ENCODE data around the gene NPAS3. TPM values are rescaled to one million over a fixed set of nuclear protein-coding genes. Genes with fewer than 3 reads are reported as not detected.

NPAS3 gene
- total and polyA plus RNA-seq, 4 experiments from 2014 or later: not detected

DNA sequence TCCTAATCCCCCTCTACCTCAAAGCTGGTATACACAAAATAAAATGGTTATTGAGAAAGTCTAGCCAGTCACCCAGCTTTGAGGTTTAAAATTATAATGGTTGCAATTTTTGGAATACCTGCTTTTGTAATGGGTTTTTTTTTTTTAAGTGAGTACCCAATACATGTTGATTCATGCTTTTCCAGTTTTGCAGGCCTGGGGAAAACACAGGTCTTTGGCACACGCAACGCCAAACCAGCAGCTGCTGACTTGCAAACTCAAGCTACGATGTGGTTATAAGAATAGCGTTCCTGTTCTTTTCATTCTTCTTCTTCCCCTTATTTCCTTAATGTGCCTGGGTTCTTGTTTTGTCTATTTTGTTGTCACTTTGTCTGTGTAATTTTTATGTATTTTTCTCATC is 779.2 kb downstream of the NPAS3 start:
- H3K4me1 ChIP-seq (ENCODE audit: insufficient read depth, low read length): no peaks in the 10 kb centered on the region
- H3K27me3 ChIP-seq (ENCODE audit: insufficient read depth, low read length): no peaks in the 10 kb centered on the region
- Mint-ChIP-seq H3K4me3 (no peak overlapping the region), H3K36me3 (no peaks in the 10 kb centered on the region), H3K4me1 (no peaks in the 10 kb centered on the region), H3K9me3 (peaks cover 0 to 6% (median 0%) of the 10 kb centered on the region in 8 donors), H3K27me3 (no peaks in the 10 kb centered on the region), H3K27ac (no peak overlapping the region)
- intact Hi-C loops (cut with micrococcal nuclease): no loop called here
- DNase-seq: no peak
- POLR2A ChIA-PET (ENCODE audit: partially characterized antibody): no interaction called here
- no peaks in the 10 kb centered on the region for H3K9me3 ChIP-seq (ENCODE audit: control insufficient read depth in 1 of 2, low read length in 2 of 2)
- H3K36me3 ChIP-seq (ENCODE audit: insufficient read depth, low read length): no peaks in the 10 kb centered on the region
- CTCF ChIA-PET (ENCODE audit: partially characterized antibody): no interaction called here
- no peak overlapping the region for H3K27ac ChIP-seq (ENCODE audit: low read depth, low read length)
- H3K4me3 ChIP-seq (ENCODE audit: low read length in 2 of 2): no peak overlapping the region

DNA sequence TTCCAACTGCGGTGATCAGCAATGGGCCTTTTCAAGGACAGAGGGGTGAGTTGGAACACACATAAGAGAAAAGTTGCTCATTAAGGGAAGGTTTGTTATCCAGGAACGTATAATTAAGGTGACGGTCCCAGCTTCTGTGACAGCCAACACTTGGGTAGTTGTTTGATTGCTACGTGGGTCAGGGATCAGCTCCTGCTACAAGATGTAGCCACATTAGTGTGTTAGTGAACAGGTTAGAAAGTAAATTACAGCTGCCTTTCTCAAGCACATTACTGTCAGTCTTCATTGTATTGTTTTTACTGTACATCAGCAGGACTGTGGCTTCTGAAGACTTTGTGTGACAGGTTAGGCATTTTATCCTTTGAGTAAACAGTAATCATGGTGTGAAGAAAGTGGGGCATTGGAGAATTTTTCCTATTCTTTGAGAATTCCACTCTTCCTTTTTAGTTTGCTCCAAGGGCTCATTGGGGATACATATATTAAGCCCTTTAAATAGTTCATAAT is 781.7 kb downstream of the NPAS3 start:
- DNase-seq: no peak
- intact Hi-C loops (cut with micrococcal nuclease): no loop called here
- Mint-ChIP-seq H3K27ac (no peak overlapping the region), H3K27me3 (peaks cover 0 to 2% of the 10 kb centered on the region in 2 donors), H3K9me3 (peaks cover 0 to 6% (median 0%) of the 10 kb centered on the region in 8 donors), H3K4me3 (no peak overlapping the region), H3K4me1 (no peaks in the 10 kb centered on the region), H3K36me3 (no peaks in the 10 kb centered on the region)
- Histone ChIP-seq H3K27me3 (ENCODE audit: insufficient read depth, low read length) (no peaks in the 10 kb centered on the region), H3K4me3 (ENCODE audit: low read length in 2 of 2) (no peak overlapping the region), H3K27ac (ENCODE audit: low read depth, low read length) (no peak overlapping the region), H3K4me1 (ENCODE audit: insufficient read depth, low read length) (no peaks in the 10 kb centered on the region), H3K36me3 (ENCODE audit: insufficient read depth, low read length) (no peaks in the 10 kb centered on the region), H3K9me3 (ENCODE audit: control insufficient read depth in 1 of 2, low read length in 2 of 2) (no peaks in the 10 kb centered on the region)
- ChIA-PET CTCF (ENCODE audit: partially characterized antibody) (no interaction called here), POLR2A (ENCODE audit: partially characterized antibody) (no interaction called here)

DNA sequence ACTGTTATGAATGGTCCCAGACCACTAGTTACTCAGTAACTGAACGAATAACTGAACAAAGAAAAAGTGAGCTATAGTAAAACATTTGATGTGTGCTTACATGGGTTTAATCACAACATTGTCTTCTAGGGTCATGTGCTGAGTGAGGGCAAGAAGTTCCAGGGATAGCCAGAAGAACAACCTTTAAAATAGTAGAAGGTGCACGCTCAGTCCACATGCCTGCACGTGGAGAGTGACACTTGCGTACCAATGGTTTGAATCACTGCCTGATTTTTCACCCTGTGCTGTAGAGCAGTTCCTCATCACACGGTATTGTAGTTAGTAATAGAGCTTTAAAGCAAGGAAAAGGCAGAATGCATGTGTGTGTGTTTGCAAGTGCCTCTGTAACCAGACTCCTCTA is 788.0 kb downstream of the NPAS3 start:
- H3K27me3 ChIP-seq (ENCODE audit: insufficient read depth, low read length): no peaks in the 10 kb centered on the region
- Mint-ChIP-seq H3K9me3 (peaks cover 0 to 3% (median 0%) of the 10 kb centered on the region in 8 donors), H3K36me3 (no peaks in the 10 kb centered on the region), H3K27me3 (peaks cover 0 to 2% of the 10 kb centered on the region in 2 donors), H3K4me3 (no peak overlapping the region), H3K4me1 (no peaks in the 10 kb centered on the region), H3K27ac (no peak overlapping the region)
- no peaks in the 10 kb centered on the region for H3K4me1 ChIP-seq (ENCODE audit: insufficient read depth, low read length)
- ChIA-PET CTCF (ENCODE audit: partially characterized antibody) (no interaction called here), POLR2A (ENCODE audit: partially characterized antibody) (no interaction called here)
- no peaks in the 10 kb centered on the region for H3K9me3 ChIP-seq (ENCODE audit: control insufficient read depth in 1 of 2, low read length in 2 of 2)
- intact Hi-C loops (cut with micrococcal nuclease): no loop called here
- no peak overlapping the region for H3K4me3 ChIP-seq (ENCODE audit: low read length in 2 of 2)
- H3K27ac ChIP-seq (ENCODE audit: low read depth, low read length): no peak overlapping the region
- no peak for DNase-seq
- no peaks in the 10 kb centered on the region for H3K36me3 ChIP-seq (ENCODE audit: insufficient read depth, low read length)

DNA sequence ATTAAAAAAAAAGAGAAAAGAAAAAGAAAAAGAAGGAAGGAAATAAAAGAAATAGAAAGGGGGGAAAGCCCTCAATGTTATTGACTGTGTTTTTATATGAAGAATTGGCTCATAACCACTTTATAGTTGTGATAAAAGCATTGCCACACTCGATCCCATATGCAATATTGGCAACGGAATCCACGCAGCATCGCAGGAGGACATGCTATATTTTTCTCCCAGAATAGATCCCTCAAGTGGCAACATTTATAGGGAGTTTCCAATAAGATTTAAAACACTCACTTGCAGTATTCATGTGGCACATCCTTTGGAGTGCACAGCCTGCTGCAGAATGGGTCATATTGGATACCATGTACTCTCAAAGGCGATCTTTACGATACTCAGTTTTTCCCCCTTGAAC is 788.9 kb downstream of the NPAS3 start:
- Histone ChIP-seq H3K36me3 (ENCODE audit: insufficient read depth, low read length) (no peaks in the 10 kb centered on the region), H3K4me1 (ENCODE audit: insufficient read depth, low read length) (no peaks in the 10 kb centered on the region), H3K9me3 (ENCODE audit: control insufficient read depth in 1 of 2, low read length in 2 of 2) (no peaks in the 10 kb centered on the region), H3K27ac (ENCODE audit: low read depth, low read length) (no peak overlapping the region), H3K27me3 (ENCODE audit: insufficient read depth, low read length) (no peaks in the 10 kb centered on the region), H3K4me3 (ENCODE audit: low read length in 2 of 2) (no peak overlapping the region)
- peaks cover 2 to 4% of the 10 kb centered on the region in 2 donors for H3K27me3 Mint-ChIP-seq
- no peak overlapping the region for H3K27ac Mint-ChIP-seq
- H3K36me3 Mint-ChIP-seq: no peaks in the 10 kb centered on the region
- H3K4me3 Mint-ChIP-seq: no peak overlapping the region
- DNase-seq: no peak
- ChIA-PET POLR2A (ENCODE audit: partially characterized antibody) (no interaction called here), CTCF (ENCODE audit: partially characterized antibody) (no interaction called here)
- peaks cover 0 to 3% (median 0%) of the 10 kb centered on the region in 8 donors for H3K9me3 Mint-ChIP-seq
- intact Hi-C loops (cut with micrococcal nuclease): no loop called here
- H3K4me1 Mint-ChIP-seq: peaks cover 0 to 1% (median 0%) of the 10 kb centered on the region in 4 donors

DNA sequence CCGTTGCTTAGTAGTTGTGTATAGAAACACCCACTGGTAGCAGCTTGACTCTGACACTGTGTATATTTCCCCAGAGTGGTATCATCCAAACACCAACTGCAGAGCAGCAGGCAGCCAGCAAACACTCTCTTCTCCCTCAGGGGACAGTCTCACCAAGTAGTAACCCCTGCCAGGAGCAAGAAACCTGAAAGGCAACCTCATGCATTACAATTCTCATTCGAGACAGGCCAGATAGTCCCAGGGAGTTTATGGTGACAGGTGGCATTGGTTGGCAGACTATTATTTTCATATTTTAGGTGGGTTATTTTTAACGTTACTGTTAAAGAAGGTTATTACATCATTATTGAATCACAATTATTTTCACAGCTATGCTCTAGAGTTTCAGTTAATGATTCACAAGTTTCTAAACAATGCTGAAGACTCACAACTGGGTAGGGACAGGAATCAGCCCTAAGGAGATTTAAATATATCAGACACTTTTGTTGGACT is 789.4 kb downstream of the NPAS3 start:
- no peaks in the 10 kb centered on the region for H3K4me1 ChIP-seq (ENCODE audit: insufficient read depth, low read length)
- H3K9me3 Mint-ChIP-seq: peaks cover 0 to 3% (median 0%) of the 10 kb centered on the region in 8 donors
- no peaks in the 10 kb centered on the region for H3K9me3 ChIP-seq (ENCODE audit: control insufficient read depth in 1 of 2, low read length in 2 of 2)
- H3K4me1 Mint-ChIP-seq: peaks cover 0 to 1% (median 0%) of the 10 kb centered on the region in 4 donors
- no peaks in the 10 kb centered on the region for H3K36me3 ChIP-seq (ENCODE audit: insufficient read depth, low read length)
- ChIA-PET POLR2A (ENCODE audit: partially characterized antibody) (no interaction called here), CTCF (ENCODE audit: partially characterized antibody) (no interaction called here)
- intact Hi-C loops (cut with micrococcal nuclease): no loop called here
- no peak overlapping the region for H3K4me3 Mint-ChIP-seq
- H3K27me3 ChIP-seq (ENCODE audit: insufficient read depth, low read length): no peaks in the 10 kb centered on the region
- H3K27ac ChIP-seq (ENCODE audit: low read depth, low read length): no peak overlapping the region
- no peak for DNase-seq
- no peak overlapping the region for H3K4me3 ChIP-seq (ENCODE audit: low read length in 2 of 2)
- H3K27ac Mint-ChIP-seq: no peak overlapping the region
- no peaks in the 10 kb centered on the region for H3K36me3 Mint-ChIP-seq
- H3K27me3 Mint-ChIP-seq: peaks cover 2 to 3% of the 10 kb centered on the region in 2 donors

DNA sequence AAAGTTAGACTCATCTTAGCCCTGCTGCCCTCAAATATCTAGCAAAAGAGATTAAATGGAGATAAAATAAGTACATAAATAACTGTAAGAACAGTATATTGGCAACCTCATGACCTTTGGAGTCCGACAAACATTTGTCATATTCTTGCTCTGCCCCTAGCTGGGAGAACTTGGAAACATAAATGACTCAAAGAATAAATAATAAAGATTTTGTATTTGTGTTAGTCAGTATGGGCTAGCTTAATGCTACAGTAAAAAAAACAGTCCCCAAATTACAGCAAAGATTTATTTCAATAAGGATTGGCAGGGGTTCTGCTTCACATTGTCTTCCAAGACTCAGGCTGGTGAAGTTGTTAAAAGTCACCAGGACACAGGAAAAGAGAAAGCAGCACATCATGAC is 791.5 kb downstream of the NPAS3 start:
- Mint-ChIP-seq H3K4me3 (no peak overlapping the region), H3K4me1 (peaks cover 0 to 10% (median 6%) of the 10 kb centered on the region in 4 donors), H3K27ac (no peak overlapping the region), H3K36me3 (no peaks in the 10 kb centered on the region), H3K27me3 (peaks cover 2% of the 10 kb centered on the region in 2 donors), H3K9me3 (peaks cover 0 to 3% (median 0%) of the 10 kb centered on the region in 8 donors)
- ChIA-PET POLR2A (ENCODE audit: partially characterized antibody) (no interaction called here), CTCF (ENCODE audit: partially characterized antibody) (no interaction called here)
- H3K27ac ChIP-seq (ENCODE audit: low read depth, low read length): no peak overlapping the region
- no peaks in the 10 kb centered on the region for H3K36me3 ChIP-seq (ENCODE audit: insufficient read depth, low read length)
- no peak overlapping the region for H3K4me3 ChIP-seq (ENCODE audit: low read length in 2 of 2)
- intact Hi-C loops (cut with micrococcal nuclease): no loop called here
- no peak for DNase-seq
- no peaks in the 10 kb centered on the region for H3K9me3 ChIP-seq (ENCODE audit: control insufficient read depth in 1 of 2, low read length in 2 of 2)
- H3K4me1 ChIP-seq (ENCODE audit: insufficient read depth, low read length): no peaks in the 10 kb centered on the region
- no peaks in the 10 kb centered on the region for H3K27me3 ChIP-seq (ENCODE audit: insufficient read depth, low read length)

DNA sequence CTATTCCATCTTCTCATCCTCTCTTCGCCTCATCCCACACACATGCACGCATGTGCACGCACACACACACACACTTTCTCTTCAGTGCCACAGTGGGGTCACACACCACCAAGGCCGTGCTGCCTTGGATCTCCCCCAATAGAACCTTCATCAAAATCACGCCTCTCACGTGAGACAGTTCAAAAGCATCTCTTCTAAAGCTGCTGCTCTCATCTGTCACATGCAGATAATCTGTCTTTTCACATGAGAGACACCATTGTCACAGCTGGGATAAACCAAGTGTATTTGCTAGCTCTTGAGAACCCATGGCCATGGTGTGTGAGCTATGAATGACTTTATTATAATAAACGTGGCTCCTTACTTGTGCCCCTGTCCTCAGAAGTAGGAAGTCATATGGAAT is 793.5 kb downstream of the NPAS3 start:
- H3K27me3 Mint-ChIP-seq: peaks cover 2% of the 10 kb centered on the region in 2 donors
- H3K9me3 Mint-ChIP-seq: peaks cover 0 to 3% (median 0%) of the 10 kb centered on the region in 8 donors
- POLR2A ChIA-PET (ENCODE audit: partially characterized antibody): no interaction called here
- H3K27ac ChIP-seq (ENCODE audit: low read depth, low read length): no peak overlapping the region
- H3K9me3 ChIP-seq (ENCODE audit: control insufficient read depth in 1 of 2, low read length in 2 of 2): no peaks in the 10 kb centered on the region
- no peak overlapping the region for H3K4me3 ChIP-seq (ENCODE audit: low read length in 2 of 2)
- intact Hi-C loops (cut with micrococcal nuclease): no loop called here
- H3K27ac Mint-ChIP-seq: no peak overlapping the region
- no peaks in the 10 kb centered on the region for H3K36me3 ChIP-seq (ENCODE audit: insufficient read depth, low read length)
- H3K27me3 ChIP-seq (ENCODE audit: insufficient read depth, low read length): no peaks in the 10 kb centered on the region
- no peaks in the 10 kb centered on the region for H3K4me1 ChIP-seq (ENCODE audit: insufficient read depth, low read length)
- CTCF ChIA-PET (ENCODE audit: partially characterized antibody): no interaction called here
- DNase-seq: no peak
- H3K4me1 Mint-ChIP-seq: peaks cover 0 to 10% (median 6%) of the 10 kb centered on the region in 4 donors
- H3K36me3 Mint-ChIP-seq: no peaks in the 10 kb centered on the region
- H3K4me3 Mint-ChIP-seq: no peak overlapping the region

DNA sequence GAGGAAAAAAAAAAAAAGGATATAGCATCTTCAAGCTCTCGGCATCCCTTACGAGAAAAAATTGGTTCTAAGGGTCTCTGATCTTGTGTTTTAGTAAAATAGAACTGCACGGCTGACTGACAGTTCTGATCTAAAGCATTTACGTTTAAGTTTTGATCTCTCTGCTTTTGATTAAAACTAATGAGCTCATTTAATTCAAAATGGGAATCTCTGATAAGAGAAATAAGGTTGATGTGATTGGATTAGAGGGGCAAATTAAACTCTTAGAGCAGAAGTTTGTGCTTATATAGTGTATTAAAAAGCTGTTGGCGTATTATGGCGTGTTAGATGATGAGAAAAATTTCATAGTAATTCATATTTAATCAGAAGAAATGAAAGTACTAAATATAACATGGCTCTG is 794.6 kb downstream of the NPAS3 start:
- ChIA-PET POLR2A (ENCODE audit: partially characterized antibody) (no interaction called here), CTCF (ENCODE audit: partially characterized antibody) (no interaction called here)
- H3K27me3 Mint-ChIP-seq: peaks cover 2% of the 10 kb centered on the region in 2 donors
- Histone ChIP-seq H3K27me3 (ENCODE audit: insufficient read depth, low read length) (no peaks in the 10 kb centered on the region), H3K9me3 (ENCODE audit: control insufficient read depth in 1 of 2, low read length in 2 of 2) (no peaks in the 10 kb centered on the region), H3K36me3 (ENCODE audit: insufficient read depth, low read length) (no peaks in the 10 kb centered on the region), H3K4me1 (ENCODE audit: insufficient read depth, low read length) (no peaks in the 10 kb centered on the region), H3K4me3 (ENCODE audit: low read length in 2 of 2) (no peak overlapping the region), H3K27ac (ENCODE audit: low read depth, low read length) (no peak overlapping the region)
- no peak overlapping the region for H3K27ac Mint-ChIP-seq
- peaks cover 0 to 10% (median 6%) of the 10 kb centered on the region in 4 donors for H3K4me1 Mint-ChIP-seq
- intact Hi-C loops (cut with micrococcal nuclease): no loop called here
- no peak for DNase-seq
- H3K4me3 Mint-ChIP-seq: no peak overlapping the region
- no peaks in the 10 kb centered on the region for H3K36me3 Mint-ChIP-seq
- peaks cover 0 to 3% (median 0%) of the 10 kb centered on the region in 8 donors for H3K9me3 Mint-ChIP-seq

All from CD4-positive, alpha-beta memory T cell (primary cell).